Stimulated activated CD8-positive, alpha-beta memory T cell treated with anti-CD3 and anti-CD28 coated beads, Interleukin-15, amount 100 ng/mL, for 4 hours (primary cell): ENCODE results near the gene SLC36A4.
"Not testable (repeated sequence)": the region's sequence is repeated elsewhere in the genome, so short reads cannot be mapped to it uniquely, and the experiment has no call there.

ENCODE experiments used
- DNase-seq, 2 donors: peaks; one replicate each; pipeline ENCODE4 v3.0.0-alpha.2; 2020; ENCODE audit warnings: low read depth in 2 of 2

The SLC36A4 gene

GRCh38 chr11:93197380-93198214 lies at the start of gene SLC36A4:
TSS of gene SLC36A4 (minus strand) at chr11:93197991. CDS start at chr11:93197832, 159 bp downstream.
- peak; percentile 69 to 80 for DNase-seq

GRCh38 chr11:93246790-93247189 lies 49.0 kb upstream of the SLC36A4 start:
- not testable (repeated sequence) for DNase-seq

GRCh38 chr11:93244018-93244417 lies 46.2 kb upstream of the SLC36A4 start:
- no peak for DNase-seq

GRCh38 chr11:93239966-93240365 lies 42.2 kb upstream of the SLC36A4 start:
- no peak for DNase-seq

GRCh38 chr11:93238956-93239355 lies 41.2 kb upstream of the SLC36A4 start:
- DNase-seq: no peak

- no peak for DNase-seq
Measured at GRCh38 chr11:93236741-93237675, 39.2 kb upstream of the SLC36A4 start.

GRCh38 chr11:93234602-93235207 lies 36.9 kb upstream of the SLC36A4 start:
- DNase-seq: peak; percentile 8 to 27

GRCh38 chr11:93229876-93230275 lies 32.1 kb upstream of the SLC36A4 start:
- DNase-seq: no peak

- no peak for DNase-seq
Measured at GRCh38 chr11:93225662-93226061, 27.9 kb upstream of the SLC36A4 start.

- DNase-seq: no peak
Measured at GRCh38 chr11:93221539-93221938, 23.7 kb upstream of the SLC36A4 start.

- DNase-seq: no peak
Measured at GRCh38 chr11:93220078-93220477, 22.3 kb upstream of the SLC36A4 start.

GRCh38 chr11:93219440-93219839 lies 21.6 kb upstream of the SLC36A4 start:
- DNase-seq: no peak

GRCh38 chr11:93216511-93217101 lies 18.8 kb upstream of the SLC36A4 start:
- no peak for DNase-seq

- DNase-seq: no peak
Measured at GRCh38 chr11:93213622-93214021, 15.8 kb upstream of the SLC36A4 start.

- no peak for DNase-seq
Measured at GRCh38 chr11:93212094-93212493, 14.3 kb upstream of the SLC36A4 start.

- DNase-seq: no peak
Measured at GRCh38 chr11:93209466-93209865, 11.7 kb upstream of the SLC36A4 start.

GRCh38 chr11:93208663-93209270 lies 11.0 kb upstream of the SLC36A4 start:
- DNase-seq: no peak

- no peak for DNase-seq
Measured at GRCh38 chr11:93199616-93200015, 1.8 kb upstream of the SLC36A4 start.

- no peak for DNase-seq
Measured at GRCh38 chr11:93198215-93198845, 539 bp upstream of the SLC36A4 start.

GRCh38 chr11:93196816-93197379 lies 893 bp downstream of the SLC36A4 start:
- DNase-seq: no peak
